SIG-M5 treated with dmso at 0.1 percent for 504 hours (cell line): Measurements from ENCODE around the gene ATP1B3.
"Not testable (repeated sequence)": the region's sequence is repeated elsewhere in the genome, so short reads cannot be mapped to it uniquely, and the experiment has no call there.

Experiments
- DNase-seq: peaks from one replicate; lab custom pipeline; 2025; ENCODE audit not compliant: unreplicated experiment; lab: John Stamatoyannopoulos, UW

The ATP1B3 gene

GRCh38 chr3:141941093-141941492 is 64.7 kb downstream of the ATP1B3 start:
- no peak for DNase-seq

GRCh38 chr3:141942006-141942405 is 65.6 kb downstream of the ATP1B3 start:
- no peak for DNase-seq

- no peak for DNase-seq
These were observed 69.5 kb downstream of the ATP1B3 start for GRCh38 chr3:141945726-141946485.

- no peak for DNase-seq
These were observed 73.0 kb downstream of the ATP1B3 start for GRCh38 chr3:141949399-141949798.

- DNase-seq = no peak
These were observed 73.5 kb downstream of the ATP1B3 start for GRCh38 chr3:141949972-141950371.

- no peak for DNase-seq
These were observed 74.4 kb downstream of the ATP1B3 start for GRCh38 chr3:141950572-141951493.

GRCh38 chr3:141952611-141953010 is 76.2 kb downstream of the ATP1B3 start:
- DNase-seq = no peak

GRCh38 chr3:141955175-141955574 is 78.7 kb downstream of the ATP1B3 start:
- DNase-seq = no peak

- DNase-seq = no peak
These were observed 83.4 kb downstream of the ATP1B3 start for GRCh38 chr3:141959589-141960554.

- DNase-seq = no peak
These were observed 84.3 kb downstream of the ATP1B3 start for GRCh38 chr3:141960731-141961130.

- no peak for DNase-seq
These were observed 86.9 kb downstream of the ATP1B3 start for GRCh38 chr3:141963301-141963700.

GRCh38 chr3:141965471-141965870 is 89.0 kb downstream of the ATP1B3 start:
- DNase-seq = no peak

GRCh38 chr3:141969711-141970110 is 93.3 kb downstream of the ATP1B3 start:
- no peak for DNase-seq

- no peak for DNase-seq
These were observed 95.1 kb downstream of the ATP1B3 start for GRCh38 chr3:141971571-141971970.

GRCh38 chr3:141972399-141972798 is 96.0 kb downstream of the ATP1B3 start:
- DNase-seq = no peak

GRCh38 chr3:141974777-141975176 is 98.3 kb downstream of the ATP1B3 start:
- DNase-seq = not testable (repeated sequence)
